GM12865 (cell line): ENCODE measurements around the gene ABHD12.
A peak's percentile ranks its signal among the peaks of the same experiment; 100 is the strongest.

Experiments used
- DNase-seq: peaks from one replicate; pipeline ENCODE4 v3.0.0; 2010; ENCODE audit warnings: low read depth
- H3K4me3 ChIP-seq: 2 replicates; pipeline ENCODE4 v1.5.1; 2011; ENCODE audit warnings: mild to moderate bottlenecking, low read depth, low read length, control low read depth
- TF ChIP-seq, protein P1 (sequence below): IDR thresholded peaks from 2 replicates; pipeline ENCODE4 v1.5.1; 2011; ENCODE audit warnings: low read length, control low read depth, low read depth, inconsistent platforms; ENCODE audit not compliant: insufficient read depth; ENCODE audit errors: missing control alignments

ABHD12 gene

DNA sequence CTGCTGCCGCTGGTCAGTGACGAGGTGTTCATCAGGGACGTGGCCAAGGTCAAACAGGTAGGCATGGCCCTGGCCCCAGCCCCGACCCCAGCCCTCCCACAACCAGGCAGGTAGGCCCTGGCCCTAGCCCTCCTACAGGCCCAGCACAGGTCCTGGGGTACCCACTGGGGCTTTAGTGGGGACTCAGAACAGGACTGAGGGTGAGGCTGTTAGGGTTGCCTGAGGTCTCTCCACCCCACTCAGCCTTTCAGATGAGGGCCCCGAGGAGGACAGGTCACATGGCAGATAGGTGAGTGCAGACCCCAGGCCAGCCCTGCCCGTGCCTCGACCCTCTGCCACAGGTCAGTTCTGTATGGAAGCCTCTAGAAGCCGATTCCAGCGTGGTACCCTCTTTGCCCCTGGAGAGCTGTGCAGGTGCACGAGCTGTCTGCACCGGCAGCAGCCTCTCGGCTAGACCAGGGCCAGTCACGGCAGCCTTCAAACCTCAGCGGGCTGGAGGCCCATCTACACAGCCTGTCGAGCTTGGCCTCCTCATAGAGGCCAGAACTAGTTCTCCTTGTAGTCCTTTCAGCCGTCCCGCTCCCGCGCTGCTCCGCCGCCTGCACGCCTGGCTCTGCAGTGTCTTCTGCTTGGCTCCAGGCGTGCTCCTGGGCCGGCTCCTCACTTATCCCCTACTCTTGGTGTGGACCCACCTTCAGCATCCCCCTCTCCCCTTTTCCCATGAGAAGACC lies 107.2 kb downstream of the ABHD12 start:
- DNase-seq = no peak
- no peak overlapping the region for H3K4me3 ChIP-seq
- TF ChIP-seq, protein P1, sequence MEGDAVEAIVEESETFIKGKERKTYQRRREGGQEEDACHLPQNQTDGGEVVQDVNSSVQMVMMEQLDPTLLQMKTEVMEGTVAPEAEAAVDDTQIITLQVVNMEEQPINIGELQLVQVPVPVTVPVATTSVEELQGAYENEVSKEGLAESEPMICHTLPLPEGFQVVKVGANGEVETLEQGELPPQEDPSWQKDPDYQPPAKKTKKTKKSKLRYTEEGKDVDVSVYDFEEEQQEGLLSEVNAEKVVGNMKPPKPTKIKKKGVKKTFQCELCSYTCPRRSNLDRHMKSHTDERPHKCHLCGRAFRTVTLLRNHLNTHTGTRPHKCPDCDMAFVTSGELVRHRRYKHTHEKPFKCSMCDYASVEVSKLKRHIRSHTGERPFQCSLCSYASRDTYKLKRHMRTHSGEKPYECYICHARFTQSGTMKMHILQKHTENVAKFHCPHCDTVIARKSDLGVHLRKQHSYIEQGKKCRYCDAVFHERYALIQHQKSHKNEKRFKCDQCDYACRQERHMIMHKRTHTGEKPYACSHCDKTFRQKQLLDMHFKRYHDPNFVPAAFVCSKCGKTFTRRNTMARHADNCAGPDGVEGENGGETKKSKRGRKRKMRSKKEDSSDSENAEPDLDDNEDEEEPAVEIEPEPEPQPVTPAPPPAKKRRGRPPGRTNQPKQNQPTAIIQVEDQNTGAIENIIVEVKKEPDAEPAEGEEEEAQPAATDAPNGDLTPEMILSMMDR = no peak

- no peak overlapping the region for H3K4me3 ChIP-seq
- no peak for DNase-seq
- TF ChIP-seq, protein P1 = no peak
Observed at GRCh38 chr20:25282796-25283195, 107.8 kb downstream of the ABHD12 start.

DNA sequence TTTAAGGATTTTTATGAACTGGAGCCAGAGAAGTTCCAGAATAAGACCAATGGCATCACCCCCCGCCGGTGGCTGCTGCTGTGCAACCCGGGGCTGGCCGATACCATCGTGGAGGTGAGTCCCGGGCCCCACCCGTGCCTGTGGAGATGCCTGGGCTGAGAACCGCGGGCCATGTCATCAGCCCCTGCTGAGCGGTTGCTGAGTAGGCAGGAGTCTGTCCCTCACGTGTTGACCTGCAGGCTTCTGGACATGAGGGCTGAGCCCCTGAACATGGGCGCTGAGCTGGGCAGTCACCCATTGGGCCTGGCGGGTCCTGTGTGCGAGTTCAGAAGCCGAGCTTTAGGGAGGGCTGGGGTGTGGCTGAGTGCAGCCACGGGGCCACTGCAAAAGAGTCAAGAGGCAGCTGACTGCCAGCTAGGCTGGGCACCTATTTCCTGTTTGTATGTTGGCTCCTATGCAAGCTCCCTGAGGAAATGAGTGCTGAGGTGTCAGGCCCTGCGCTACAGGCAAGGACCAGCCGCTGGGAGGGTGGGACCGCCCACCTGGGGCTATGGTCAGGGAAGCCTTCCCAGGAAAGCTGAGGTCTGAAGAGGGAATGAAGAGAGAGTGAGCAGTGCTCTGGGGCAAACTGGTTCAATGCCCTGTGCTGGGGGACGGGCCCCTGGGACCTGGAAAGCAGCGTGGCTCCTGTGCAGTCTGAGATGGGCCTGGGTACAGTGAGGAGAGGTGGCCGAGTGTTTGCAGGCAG lies 108.4 kb downstream of the ABHD12 start:
- no peak overlapping the region for H3K4me3 ChIP-seq
- TF ChIP-seq, protein P1 = no peak
- DNase-seq = no peak

GRCh38 chr20:25281541-25281991 lies 109.1 kb downstream of the ABHD12 start:
- TF ChIP-seq, protein P1 = no peak
- DNase-seq = peak; percentile 92
- H3K4me3 ChIP-seq = no peak overlapping the region

- DNase-seq = no peak
- H3K4me3 ChIP-seq = no peak overlapping the region
- TF ChIP-seq, protein P1 = no peak
Observed at GRCh38 chr20:25280574-25281535, 109.8 kb downstream of the ABHD12 start.

DNA sequence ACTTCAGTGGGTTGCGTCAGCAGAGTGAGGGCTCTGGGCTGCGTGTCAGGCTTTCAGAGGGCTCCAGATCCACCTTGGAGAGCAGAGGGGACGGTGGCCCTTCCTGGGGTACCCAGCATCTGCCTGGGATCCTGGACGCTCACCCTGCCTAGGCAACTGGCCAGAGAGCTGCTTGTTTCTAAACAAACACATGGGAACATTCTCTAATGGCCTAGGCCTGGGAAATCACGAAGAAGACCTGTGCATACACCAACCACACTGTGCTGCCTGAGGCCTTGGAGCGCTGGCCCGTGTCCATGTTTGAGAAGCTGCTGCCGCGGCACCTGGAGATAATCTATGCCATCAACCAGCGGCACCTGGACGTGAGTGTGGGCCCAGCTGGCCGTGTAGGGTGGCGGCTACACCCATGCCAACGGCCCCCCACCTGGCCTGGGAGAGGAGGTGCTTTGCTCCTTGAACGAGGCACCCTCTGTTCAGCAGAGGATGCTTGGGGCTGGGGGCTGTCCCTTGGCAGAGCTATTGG lies 110.5 kb downstream of the ABHD12 start:
- no peak for DNase-seq
- no peak overlapping the region for H3K4me3 ChIP-seq
- TF ChIP-seq, protein P1 = no peak
